ENCODE data around the gene COG7.
"Not testable (repeated sequence)": the region's sequence is repeated elsewhere in the genome, so short reads cannot be mapped to it uniquely, and the experiment has no call there.

Gene COG7

DNA sequence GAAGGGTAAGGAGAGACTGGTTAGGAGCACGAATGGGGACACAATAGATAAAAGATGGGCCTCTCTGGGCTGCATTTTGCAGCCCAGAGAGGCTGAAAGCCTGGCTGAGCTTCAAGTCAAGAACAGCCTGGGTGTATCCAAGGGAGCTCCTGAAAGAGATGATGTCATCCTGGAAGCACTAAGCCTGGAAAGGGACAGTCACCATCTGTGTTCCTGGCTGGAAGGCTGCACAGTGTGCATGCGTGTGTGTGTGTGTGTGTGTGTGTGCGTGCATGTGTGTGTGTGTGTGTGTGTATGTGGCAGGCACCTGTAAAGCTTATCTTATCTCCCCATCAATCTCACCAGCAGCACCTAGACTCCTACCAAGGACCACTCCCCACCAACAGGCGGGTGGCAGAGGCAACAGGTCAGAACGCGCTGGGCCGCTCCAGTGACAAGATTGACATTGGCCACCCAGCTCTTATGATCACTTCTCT is 44.1 kb downstream of the COG7 start:
- DNase-seq, result no peak

DNA sequence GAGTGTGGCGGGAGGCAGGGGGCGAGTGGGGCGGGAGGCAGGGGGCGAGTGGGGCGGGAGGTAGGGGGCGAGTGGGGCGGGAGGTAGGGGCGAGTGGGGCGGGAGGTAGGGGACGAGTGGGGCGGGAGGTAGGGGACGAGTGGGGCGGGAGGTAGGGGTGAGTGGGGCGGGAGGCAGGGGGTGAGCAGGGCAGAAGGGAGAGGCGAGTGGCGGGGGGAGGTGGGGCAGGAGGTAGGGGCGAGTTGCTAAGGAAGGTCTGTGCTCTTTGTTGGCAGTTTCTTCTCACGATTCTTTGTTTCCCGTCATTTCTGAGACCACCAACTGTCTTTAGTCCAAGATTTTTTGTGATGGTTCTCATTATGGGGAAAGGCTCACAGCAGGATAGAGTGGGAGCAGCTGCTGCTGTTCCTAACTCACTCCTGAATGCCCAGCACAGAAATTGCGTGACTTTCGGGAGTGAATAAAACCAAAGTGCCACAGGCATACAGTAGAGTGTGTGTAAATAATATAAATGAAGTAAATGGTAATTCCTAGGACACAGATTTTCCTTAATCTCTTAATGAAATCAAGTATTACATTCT is 44.7 kb downstream of the COG7 start:
- DNase-seq, result no peak

DNA sequence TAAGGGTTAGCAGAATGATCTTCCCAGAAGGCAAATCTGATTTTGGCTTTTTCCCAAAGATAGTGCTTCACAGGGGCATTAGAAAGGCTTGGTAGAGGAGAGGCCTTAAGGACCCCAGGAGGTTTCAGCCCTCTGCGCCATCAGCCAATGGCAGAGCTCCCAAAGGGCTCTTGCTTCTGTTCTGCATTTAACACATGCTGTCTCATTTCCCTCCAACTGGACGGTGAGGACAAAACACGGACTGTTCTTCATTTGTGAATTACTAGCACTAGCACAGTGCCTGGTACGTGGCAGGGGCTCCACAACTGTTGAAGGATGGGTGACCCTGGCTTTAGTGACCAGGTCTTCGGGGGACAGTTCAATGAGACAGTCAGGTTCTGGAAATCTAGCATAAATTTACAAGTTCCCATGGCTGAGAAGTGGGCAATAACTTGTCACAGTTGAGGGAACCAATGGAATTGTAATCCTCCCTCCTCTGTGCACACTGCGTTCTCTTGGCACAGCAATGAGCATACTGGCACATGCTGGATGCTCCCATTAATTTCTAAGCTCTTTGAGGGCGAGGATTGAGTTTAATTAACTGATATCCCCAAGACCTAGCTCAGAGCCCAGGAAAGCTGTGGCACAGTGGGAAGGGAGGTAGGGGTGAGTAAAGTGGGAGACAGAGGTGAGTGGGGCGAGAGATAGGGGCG is 45.4 kb downstream of the COG7 start:
- no peak for DNase-seq

DNA sequence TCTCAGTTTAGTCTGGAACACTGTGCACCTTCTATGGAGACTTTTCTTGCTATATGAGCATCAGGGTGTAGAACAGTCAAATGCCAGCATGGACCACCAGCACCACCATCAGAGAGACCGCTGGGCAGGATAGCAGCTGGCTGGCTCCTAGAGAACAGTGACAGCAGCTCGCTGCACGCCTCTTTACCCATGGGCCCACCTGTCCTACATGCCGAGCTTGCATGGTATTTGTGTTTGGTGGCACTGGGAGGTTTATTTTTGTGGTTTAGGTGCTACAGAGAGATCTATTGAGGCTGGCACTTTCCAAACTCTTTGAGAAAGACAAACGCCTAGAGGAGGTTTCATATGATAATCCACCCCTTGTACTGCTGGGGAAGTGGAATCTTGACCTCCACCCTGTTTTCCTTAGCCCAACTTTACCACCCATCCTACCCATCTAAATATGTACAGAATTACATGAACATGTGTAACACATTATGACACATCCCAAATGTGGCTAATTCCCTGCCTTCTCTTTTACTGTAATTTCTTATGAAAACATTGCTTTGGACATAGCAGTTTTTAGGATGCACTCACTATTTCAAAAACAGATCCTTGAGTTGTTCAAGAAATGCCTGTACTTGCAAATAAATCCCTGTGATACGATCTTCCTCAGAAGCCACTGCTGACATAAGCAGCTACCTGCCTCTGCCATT is 46.3 kb downstream of the COG7 start:
- DNase-seq, result no peak

DNA sequence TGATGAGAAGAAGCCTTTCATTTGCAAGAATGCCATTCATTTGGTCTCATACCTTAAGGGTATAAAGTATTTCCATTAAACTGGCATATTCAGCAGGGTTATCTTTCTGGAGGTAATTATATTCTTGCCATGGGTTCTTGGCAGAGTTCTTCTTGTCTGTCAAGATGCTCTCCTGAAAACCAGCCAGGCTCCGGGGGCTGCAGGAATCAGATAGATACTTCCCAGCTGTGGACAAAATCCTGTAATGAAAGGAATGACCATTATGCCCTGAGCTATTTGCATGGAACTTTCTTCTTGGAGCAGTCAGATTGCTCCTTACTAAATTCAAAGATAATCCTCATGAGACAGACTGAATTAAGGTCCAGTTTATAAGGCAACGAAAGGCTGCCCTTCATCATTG is 47.0 kb downstream of the COG7 start:
- no peak for DNase-seq

DNA sequence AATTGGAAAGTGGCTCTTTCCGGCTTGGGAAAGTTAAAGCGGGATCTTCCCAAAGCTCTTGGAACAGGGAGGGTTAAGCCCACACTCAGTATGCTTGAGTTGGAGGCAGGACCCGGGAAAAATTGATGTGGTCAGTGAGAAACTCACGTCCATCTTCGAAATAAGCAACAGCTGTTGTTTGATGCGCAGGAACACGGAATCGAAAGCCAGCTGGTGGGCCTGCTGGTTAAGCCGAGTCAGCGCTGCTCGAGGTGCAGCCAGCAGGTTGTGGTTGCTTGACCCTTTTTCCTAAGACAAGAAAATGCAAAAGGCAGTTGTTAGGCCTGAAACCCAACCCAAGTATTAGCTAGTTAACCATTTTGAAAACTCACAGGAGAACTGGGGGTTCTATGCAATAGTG is 49.4 kb downstream of the COG7 start:
- DNase-seq, result no peak

DNA sequence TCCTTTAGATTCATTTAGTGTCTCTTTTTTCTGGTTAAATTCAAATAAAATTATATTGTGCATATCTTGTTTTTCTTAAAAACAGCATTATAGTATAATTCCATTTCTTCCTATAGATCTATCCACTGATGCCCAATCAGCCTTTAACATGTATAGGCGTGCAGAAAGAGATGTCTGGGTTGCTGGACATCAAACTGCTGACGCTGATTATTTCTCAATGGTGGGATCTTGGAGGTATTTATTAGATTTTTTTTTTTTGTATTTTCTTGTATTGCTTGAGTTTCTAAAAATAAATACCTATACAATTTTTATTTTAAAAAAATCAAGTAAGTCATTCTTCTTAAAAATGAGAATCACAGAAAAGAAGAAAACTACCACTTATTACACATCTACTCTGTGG is 50.9 kb downstream of the COG7 start:
- no peak for DNase-seq

DNA sequence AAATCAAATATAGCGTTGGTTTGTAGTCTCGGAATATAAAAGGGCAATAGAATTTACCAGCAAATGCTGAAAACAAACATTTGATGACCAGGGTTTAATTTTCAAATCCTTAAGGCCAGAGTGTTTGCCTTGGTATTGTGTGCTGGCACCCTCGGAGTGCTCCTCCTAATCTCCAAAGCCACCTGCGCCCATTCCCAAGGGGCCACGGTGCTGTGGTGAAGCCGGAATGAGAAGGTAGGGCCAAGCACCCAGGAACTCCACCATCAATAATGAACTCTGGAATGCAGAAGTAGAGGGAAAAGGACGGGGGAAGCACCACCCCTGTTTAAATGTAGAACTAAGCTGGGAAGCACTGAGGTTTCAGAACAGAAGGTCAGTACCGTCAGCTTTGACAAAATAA is 51.9 kb downstream of the COG7 start:
- DNase-seq, result no peak

DNA sequence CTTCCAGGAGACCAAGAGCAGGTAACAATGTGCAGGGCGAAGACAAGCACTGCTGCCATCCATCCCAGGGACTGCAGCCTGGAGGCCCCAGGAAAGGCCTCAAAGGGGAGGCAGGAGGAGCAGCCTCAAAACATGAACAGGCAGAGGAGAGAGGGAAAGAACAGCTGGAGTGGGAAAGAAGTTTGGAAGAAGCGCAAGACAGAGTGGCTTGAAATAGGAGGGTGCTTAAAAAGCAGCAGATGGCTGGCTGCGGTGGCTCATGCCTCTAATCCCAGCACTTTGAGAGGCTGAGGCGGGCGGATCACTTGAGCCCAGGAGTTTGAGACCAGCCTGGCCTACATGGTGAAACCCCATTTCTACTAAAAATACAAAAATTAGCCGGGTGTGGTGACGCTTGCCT is 52.5 kb downstream of the COG7 start:
- not testable (repeated sequence) for DNase-seq

DNA sequence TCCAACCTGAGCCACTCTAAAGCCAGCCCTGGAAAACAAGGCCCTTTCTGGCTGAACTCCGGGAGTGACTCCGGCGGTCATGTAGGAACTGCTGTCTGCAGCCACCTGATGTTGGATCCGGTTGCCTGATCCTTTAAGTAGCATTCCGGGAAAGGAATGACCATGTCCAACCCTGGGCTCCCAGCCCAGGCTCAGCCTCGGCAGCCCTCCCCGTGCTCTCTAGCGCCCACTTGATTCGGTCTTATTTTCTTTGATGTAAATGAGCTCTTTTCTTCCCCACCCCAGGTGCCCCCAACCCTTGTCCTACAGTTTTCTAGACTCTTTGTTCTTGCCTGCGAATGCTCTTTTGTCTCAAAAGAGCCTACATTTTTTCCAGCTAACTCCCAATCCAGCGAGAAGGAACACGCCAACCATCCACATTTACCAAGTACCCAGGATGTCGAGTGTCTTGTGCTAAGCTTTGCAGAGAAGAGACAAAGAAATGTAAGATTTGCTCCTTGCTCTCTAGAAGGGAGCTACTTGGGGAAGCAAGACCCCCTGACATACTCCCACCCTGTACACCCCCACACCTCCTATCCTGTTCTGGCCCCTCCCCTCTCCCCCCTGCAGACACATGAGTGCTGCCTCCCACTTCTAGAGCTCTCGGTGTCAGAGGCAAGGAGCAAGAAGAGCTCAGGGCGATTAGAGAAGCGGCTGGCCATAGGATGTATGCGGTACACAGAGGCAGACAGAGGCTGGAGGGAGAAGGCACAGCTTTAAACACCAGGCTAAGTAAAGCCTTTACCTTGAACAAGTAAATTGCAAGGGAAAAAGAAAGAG is 53.8 kb downstream of the COG7 start:
- no peak for DNase-seq

DNA sequence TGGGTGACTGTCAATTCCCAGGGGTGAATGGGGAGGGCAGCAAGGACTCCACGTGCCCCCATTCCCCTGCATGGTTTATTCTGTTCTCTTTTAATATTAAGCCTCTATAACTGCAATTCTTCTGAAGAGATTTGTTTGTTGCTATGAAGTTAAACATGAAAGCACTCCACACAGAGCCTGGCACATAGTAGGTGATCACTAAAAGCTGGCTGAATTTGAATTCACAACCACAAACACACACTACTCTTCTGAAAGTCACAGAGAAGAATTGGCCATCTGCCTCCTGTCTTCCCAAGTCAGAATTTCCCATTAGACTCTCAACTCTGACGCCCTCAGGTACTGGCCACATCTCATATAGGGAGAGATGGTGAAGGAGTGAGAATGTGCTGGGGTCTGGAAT is 55.5 kb downstream of the COG7 start:
- DNase-seq, result no peak

DNA sequence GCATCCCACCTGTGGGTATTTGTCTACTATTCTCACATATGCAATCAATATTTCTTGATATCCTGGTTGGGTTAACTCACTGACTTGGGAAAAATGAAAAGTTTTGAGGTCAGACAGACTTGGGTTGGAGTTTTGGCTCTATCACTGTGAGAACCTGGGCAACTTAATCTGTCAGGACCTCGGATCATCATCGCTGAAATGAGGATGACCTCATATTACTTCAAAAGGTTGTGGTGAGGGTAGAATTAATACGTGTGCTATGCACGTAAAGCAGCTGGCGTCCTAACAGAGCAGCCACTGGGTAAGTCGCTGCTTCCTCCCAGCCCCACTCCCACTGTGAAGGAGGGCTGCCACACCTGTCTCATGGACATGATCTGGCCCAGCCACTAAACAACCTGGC is 57.3 kb downstream of the COG7 start:
- DNase-seq, result no peak

DNA sequence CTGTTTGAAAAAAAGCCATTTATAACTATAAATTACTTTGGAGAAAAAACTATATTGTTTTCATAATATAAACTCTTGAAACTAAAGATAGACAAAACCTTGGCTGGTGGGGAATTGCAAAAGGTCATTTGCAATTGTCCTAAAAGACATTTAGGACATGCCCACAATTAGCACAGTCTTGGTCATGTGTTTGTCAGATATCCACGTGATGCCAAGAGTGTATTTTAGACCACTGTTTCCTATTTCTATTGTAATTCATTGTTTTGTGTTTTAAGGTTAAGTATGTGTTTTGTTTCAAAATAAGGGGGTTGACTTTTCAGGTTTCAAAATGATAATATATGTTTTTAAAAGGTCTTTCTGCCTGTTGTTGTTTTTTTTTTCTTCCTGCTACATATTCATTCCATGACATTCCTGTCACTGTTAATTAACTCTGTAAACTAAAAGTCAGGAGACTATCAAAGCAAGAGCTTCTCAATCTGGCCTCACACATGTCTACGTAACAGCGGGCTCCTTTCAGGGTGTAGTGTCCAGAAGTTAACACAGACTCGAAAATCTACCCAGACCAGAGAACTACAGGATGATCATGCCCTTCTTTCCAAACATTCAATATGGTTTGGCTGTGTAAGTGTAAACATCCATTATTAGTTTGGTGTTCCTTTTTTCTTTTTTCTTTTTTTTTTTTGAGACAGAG is 58.7 kb downstream of the COG7 start:
- no peak for DNase-seq

DNA sequence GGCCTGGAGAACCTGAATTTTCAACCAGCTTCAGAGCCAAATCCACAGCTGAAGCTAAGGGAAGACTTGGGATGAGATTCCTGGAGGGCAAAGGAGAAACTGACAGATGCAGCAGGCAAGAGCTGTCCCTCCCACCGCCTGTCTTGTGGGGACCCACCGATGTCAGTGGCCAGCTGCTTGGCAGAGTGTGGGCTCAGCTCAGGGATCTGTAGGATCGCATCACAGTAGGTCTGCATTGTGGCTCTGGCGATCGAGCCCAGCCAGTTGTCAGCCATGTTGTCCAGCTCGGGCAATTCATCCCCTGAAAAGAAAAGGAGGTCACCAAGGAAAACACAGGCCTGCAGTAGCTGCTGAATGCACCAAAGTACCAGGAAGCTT is 60.8 kb downstream of the COG7 start:
- DNase-seq, result no peak

DNA sequence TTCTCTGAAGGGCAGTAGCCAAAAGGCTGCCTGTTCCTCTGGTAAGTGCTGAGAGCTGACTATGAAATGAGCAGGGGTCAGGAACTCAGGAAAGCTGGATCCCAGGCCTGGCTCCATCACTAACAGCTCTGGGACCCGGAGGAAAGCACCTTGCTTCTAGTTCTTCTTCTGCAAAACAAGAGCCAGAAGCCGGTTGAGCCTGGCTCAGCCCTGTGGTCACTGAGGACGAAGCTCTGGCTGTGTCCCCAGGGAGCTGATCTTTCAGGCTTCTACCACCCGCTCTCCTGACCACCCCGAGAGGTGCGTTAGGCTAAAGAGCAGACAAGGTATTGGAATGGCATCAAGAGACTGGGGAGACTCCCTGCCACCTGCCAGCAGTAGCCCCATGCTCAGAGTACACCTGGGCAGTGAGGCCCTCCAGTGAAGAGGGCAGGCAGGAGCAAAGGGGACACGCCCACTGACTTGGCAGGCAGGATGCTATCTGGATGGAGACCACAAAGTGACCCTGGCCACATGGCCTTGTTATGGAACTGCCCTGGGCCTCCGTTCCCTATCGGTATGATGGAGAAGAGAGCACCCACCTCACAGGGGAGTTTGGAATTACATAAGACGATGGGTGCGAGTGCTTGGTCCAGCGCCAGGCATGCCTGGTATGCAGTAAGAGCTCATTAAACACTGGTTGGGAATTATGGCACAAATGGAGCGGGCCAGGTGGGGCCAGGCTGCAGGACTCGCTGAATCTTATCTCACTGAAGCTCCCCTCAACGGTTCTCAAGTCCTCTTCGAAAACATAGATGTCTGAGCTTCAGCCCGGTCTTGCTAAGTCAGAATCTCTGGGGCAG is 61.4 kb downstream of the COG7 start:
- DNase-seq, result no peak

DNA sequence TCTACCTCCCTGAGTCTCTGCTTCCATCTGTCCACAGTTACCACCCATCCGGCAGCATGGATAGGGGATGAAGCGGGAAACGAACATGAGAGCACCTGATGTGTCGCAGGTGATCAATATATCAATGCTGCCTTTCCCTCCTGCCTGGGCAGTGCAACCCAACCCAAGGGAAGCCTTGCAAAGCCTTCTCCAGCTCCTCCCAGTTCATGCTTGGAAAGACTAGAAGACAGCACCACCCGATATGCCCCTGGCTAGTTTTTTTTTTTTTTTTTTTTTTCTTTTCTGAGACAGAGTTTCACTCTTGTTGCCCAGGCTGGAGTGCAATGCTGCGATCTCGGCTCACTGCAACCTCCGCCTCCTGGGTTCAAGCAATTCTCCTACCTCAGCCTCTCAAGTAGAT is 63.1 kb downstream of the COG7 start:
- DNase-seq, result not testable (repeated sequence)

DNA sequence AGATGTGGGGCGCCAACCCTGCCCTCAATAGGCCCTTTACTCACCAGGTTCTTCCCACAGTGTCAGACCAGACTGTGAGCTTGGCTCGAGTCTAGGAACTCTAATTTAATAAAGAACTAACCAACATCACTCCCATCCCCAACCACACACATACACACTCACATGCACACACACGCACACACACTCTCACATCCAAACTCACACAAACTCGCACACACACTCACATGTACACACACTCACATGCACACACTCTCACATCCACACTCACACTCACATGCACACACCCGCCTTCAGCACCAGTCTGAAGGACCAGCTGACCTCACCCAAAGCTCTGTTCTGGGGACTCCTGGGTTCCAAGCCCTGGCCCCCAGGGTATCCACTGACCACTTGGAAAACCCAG is 63.8 kb downstream of the COG7 start:
- DNase-seq, result no peak

DNA sequence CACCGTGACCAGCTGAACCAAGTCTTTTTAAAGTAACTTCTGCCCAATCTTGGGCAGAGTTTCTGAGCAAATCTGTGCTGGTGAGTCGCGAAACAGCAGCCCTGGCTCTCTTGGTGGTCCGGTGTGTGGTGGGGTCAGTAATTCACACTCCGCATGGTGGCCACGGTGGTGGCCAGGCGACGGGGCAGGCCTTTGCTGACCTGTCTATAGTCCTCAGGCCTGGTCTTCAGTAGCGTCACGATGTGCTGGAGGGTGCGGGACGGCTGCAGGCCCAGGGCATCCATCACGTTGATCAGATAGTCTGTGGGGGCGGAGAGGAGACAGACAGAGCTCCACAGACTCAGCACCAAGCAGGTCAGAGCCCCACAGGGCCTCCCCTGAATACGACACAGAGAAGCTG is 64.2 kb downstream of the COG7 start:
- no peak for DNase-seq

DNA sequence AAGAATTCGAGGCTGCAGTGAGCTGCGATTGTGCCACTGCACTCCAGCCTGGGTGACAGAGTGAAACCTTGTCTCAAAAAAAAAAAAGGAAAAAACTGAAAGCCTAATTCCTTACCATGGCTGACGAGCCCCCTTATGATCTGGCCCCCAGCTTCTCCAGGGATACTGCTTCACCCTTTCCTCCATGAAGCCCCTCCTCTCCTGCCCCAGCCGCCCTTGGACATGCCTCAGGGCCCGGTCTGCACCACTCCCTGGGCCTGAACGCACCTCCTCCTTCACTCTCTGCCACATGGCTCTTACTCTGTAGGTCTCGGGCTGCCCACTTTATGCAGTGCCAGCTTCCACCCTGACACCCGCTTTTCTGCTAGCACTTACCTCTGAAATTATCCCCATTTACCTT is 65.3 kb downstream of the COG7 start:
- no peak for DNase-seq

DNA sequence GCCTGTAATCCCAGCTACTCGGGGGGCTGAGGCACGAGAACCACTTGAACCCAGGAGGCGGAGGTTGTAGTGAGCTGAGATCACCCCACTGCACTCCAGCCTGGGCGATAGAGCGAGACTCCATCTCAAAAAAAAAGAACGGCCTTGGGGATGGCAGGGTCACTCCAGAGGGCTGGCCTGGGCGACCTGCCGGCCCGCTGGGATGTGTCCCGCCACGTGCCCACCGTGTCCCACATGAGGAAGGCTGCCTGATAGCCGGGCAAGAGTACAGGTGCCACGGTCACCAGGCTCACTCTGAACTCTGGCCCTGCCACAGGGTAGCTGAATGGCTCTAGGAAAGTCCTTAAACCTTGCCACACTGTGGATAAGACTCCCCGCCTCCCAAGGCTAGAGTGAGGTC is 67.5 kb downstream of the COG7 start:
- no peak for DNase-seq

DNA sequence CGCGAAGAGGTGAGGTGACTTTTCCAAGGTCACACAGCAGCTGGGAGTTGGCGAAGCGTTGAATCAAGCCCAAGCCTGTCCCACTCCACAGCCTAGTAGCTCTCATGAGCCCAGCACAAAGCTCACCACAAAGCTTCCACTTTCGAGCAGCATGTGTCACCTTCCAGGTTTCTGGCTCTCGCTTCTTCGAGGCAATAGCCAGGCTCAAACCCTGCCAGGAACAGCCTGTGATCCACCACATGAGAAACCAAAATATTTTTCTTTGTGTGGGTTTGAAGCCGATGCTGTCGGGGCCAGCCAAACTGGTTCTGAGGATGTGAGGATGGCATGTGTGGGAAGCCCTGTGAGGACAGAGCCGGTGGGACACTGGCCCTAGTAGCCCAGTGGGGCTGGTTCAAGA is 68.1 kb downstream of the COG7 start:
- DNase-seq, result no peak

DNA sequence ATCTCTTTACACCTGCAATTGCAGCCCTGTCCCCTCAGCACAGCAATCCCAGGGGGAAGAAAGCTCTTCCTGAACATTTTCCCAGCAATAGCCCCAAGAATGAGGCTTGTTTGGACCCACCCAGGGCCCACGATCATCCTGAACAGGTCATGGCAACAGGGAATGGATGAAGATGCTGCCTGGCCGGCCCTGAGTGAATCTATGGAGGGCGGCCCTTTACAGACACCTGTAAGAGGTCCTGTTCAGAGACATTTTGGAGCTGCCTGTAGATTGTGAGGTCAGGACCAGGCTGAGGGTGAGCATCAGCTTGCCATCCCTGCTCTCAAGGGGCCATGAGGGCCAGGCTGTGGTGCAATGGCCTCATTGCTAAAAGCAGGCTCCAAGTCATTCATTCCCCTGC is 69.1 kb downstream of the COG7 start:
- no peak for DNase-seq

Data from CD4-positive, alpha-beta T cell treated with Interleukin-21 for 1 hour (primary cell).